SIG-M5 (cell line): Measurements from ENCODE around the gene PRAMEF10.
"Not testable (repeated sequence)": the region's sequence is repeated elsewhere in the genome, so short reads cannot be mapped to it uniquely, and the experiment has no call there.

Experiments
- DNase-seq: peaks from one replicate; lab custom pipeline; 2025; lab: John Stamatoyannopoulos, UW

Gene PRAMEF10, protein sequence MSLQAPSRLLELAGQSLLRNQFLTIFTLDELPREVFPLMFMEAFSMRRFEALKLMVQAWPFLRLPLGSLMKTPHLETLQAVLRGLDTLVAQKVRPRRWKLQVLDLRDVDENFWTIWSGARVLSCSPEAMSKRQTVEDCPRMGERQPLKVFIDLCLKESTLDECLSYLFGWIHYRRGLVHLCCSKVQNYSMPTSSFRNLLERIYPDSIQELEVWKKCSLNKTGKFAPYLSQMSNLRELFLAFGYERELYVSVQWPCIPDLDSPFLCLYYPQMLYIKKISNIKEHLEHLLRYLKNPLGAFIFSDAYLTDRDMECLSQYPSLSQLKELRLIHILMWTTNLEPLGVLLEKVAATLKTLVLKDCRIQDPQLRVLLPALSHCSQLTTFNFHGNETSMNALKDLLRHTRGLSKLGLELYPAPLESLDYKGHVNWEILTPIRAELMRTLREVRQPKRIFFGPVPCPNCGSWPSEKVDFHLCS

DNA sequence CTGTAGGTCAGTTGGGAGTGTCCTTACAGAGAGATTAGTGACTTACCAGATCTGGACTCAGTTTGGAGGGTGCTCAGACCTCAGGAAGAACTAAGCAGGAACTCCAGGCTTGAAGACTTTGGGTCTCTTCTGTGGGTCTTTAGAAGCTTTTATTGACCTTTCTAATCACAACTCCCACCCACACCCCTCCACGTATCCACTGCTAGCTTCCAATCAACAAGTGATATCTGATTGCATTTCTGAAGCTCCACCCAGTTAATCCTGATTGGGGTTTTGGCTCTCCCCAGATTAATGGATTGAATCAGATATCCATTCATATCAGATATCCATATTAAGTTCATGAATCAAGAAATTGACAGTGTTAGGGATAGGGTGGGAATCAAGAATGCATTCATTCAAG, at the start of gene PRAMEF10:
PRAMEF10 (minus strand) TSS at position 101 of the 400 bp plus-strand sequence. CDS start 2,423 bp downstream, outside the sequence.
- not testable (repeated sequence) for DNase-seq

DNA sequence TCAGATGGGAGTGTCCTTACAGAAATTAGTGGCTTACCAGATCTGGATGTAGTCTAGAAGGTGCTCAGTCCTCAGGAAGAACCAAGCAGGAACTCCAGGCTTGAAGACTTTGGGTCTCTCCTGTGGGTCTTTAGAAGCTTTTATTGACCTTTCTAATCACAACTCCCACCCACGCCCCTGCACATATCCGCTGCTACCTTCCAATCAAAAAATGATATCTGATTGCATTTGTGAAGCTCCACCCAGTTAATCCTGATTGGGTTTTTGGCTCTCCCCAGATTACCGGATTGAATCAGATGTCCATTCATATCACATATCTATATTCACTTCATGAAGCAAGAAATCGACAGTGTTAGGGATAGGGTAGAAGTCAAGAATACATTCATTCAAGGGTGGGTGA, 49.4 kb upstream of the PRAMEF10 start, which contains the start of gene PRAMEF6:
PRAMEF6 (minus strand) TSS at position 101 of the 400 bp plus-strand sequence. CDS start 5,062 bp downstream, outside the sequence.
- not testable (repeated sequence) for DNase-seq

DNA sequence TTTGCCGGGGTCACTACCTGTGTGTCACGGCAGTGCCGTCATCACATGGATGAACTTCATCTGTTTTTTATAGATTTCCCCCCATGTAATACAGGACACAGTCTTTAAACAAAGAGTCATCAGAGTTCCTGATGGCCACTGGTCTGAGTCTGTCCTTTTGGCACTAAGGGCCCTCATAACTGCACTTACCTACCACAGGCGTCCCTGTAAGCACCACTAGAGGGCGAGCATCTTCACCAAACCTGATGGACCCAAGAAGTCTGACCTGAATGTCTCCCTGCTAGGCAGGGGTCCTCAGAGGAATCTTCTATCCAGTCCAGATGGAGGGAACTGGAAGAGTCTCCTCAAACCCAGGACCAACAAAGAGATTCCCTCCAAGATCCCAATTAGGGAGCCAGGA, 26.3 kb upstream of the PRAMEF10 start:
- not testable (repeated sequence) for DNase-seq

- not testable (repeated sequence) for DNase-seq
These were observed 23.7 kb upstream of the PRAMEF10 start for GRCh38 chr1:12921749-12922148.

DNA sequence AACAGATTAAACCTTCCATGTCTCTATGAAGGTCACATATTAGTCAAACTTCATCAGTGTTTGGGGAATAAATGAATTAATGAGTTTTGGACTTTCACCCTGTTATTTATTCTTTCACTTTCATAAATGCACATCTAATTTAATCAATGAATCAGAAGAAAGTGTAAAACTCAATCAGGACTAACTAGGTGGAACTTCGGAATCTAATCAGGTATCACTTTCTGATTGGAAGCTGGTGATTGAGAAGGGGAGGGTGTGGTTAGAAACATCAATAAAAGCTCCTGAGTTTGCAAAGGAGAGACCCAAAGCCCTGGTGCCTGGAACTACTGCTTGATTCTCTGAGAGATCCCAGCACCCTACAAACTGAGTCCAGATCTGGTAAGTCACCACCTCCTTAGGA, 18.2 kb upstream of the PRAMEF10 start, which contains the start of gene PRAMEF7:
PRAMEF7 (plus strand) TSS at position 301 of the 400 bp plus-strand sequence. CDS start 1,083 bp downstream, outside the sequence.
- DNase-seq, result not testable (repeated sequence)

DNA sequence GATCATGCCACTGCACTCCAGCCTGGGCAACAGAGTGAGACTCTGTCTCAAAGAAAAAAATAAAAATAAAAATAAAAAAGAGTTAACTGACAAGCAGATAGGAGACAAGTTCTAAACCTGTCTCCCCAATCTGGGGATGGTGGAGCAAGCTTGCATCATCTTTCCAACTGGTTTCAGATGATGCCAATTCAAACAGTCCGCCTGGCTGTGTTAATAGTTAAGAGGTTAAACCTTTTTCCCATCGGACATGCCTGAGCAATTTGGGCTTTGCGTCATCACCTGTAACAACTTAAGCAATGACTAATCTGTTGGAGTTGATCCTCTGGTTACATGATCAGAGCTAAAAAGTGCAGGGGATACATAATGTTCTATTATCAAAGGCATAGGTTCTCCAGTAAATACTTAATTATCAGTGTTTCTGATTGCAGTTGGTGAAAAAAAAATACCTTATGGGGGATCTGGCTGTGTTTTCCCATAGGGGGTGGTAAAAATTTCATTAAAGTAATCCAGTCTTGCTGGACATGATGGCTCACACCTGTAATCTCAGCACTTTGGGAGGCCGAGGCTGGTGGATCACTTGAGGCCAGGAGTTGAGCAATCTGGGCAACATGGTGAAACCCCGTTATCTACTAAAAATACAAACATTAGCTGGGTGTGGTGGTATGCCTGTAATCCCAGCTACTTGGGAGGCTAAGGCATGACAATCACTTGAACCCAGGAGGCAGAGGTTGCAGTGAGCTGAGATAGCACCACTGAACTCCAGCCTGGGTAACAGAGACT, 5.9 kb upstream of the PRAMEF10 start:
- not testable (repeated sequence) for DNase-seq

DNA sequence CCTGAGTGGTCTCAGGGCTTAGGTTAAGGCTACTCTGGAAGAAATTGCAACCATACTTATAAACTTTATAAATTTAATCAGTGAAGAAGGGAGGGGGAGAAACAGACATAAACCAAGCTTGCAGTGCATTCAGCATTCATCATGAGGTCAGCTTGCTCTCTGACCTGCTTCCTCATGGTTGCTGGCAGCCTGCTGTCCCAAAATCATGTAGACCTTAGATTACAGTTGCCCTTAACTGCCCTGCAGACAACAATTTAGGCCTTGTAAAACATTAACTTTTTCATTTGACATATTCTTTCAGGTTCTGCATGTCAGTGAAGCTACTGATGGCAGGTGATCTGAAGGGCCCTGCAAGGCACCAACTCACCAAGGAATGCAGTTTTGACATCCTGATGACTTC, 1.1 kb upstream of the PRAMEF10 start:
- DNase-seq, result not testable (repeated sequence)

GRCh38 chr1:12886101-12886500, 12.0 kb downstream of the PRAMEF10 start, which contains the start of gene PRAMEF4:
PRAMEF4 (minus strand) TSS chr1:12886201; CDS start chr1:12883394, 2,807 bp downstream.
- not testable (repeated sequence) for DNase-seq

- not testable (repeated sequence) for DNase-seq
These were observed 19.6 kb downstream of the PRAMEF10 start for GRCh38 chr1:12878453-12878852.

DNA sequence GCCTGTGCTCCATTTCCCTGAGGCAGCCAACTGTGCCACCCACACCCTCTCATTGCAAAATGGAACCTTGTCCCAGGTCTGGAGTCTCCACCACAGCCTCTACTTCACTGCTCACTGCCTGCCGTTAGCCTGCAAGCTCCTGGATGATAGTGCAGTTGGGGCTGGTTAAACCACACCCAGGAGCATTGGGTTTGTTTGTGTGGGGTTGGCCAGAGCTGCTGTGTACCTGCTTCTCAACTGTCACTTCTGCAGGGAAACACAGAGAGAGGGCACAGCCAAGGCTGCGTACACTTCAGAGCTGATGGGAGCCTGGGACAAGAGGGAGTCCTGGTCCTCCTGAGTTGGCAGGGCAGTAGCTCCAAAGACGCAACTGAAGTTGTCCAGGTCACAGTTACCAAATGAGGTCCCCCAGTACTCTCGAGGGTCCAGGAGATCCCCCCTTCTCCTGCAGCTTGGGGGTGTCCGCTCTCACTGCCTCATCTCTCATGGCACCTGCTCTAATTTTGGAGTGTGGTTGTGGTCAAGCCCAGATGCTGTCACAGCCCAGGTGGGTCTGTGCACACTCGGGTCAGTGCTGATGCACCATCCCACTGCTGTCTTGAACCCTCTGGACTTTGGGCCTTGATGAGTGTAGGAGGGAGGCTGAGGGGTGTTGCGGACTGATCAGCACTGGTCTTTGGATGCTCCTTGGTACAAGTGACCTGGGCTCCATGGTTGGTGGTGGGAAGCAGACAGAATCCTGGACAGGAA, 34.8 kb downstream of the PRAMEF10 start:
- not testable (repeated sequence) for DNase-seq

GRCh38 chr1:12856786-12857185, 41.3 kb downstream of the PRAMEF10 start, which contains the start of gene PRAMEF2:
PRAMEF2 (plus strand) TSS chr1:12857086; CDS start chr1:12859010, 1,924 bp downstream.
- not testable (repeated sequence) for DNase-seq

GRCh38 chr1:12851779-12852178, 46.3 kb downstream of the PRAMEF10 start:
- no peak for DNase-seq

GRCh38 chr1:12848620-12849019, 49.5 kb downstream of the PRAMEF10 start, which contains the start of gene HNRNPCL1:
HNRNPCL1 (minus strand) TSS chr1:12848720; CDS start chr1:12848289, 431 bp downstream.
- DNase-seq, result not testable (repeated sequence)
